ENCODE data around the gene NOTCH2.
"Not testable (repeated sequence)": the region's sequence is repeated elsewhere in the genome, so short reads cannot be mapped to it uniquely, and the experiment has no call there.

Gene NOTCH2

DNA sequence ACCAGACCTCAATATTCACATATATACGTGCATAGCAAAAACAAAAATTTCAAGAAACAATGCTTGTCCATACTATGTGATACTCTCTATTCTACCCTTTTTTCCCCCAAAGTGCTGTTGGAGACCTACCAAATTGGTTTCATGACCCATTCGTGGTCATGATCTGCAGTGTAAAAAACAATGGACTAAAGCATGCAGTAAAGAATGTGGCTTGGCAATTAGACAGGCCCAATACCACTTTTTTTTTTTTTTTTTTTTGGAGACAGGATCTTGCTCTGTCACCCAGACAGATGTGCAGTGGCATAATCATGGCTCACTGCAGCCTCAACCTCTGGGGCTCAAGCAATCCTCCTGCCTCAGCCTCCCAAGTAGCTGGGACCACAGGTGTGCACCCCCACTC, 21.3 kb downstream of the NOTCH2 start:
- DNase-seq: not testable (repeated sequence)

DNA sequence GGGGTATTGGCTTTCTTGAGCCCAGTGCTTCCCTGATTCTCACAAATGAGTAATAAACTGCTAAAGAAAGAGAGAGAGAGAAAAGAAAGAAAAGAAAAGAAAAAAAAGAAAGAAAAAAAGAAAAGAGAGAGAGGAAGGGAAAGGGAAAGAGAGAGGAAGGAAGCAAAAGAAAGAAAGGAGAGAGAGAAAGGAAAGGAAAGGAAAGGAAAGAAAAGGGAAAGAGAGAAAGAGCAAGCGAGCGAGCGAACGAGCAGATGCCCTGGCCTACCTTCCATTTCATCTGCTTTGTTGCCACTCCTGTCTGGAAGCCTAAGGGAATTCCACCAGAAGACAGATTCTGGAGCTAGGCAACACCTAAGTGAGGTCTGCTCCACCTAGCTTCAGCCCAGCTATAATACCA, 27.7 kb downstream of the NOTCH2 start:
- not testable (repeated sequence) for DNase-seq

DNA sequence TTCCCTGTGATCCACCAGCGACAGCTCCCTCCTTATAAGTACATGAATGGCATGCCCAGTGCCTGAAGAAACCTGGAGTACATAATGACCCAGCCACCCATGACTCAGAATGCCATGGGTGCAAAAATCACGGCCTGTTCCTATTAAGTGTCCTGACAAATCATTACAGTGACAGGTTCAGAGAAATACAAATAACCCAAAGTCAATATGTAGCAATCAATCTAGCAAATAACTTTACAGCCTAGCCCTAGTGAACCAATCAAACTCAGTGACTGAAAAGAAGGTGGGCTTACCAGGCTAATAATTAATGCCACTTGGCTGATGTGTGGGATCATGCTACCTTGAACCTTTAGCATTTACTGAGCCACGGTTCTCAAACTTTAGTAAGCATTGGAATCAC, 37.2 kb downstream of the NOTCH2 start:
- not testable (repeated sequence) for DNase-seq

DNA sequence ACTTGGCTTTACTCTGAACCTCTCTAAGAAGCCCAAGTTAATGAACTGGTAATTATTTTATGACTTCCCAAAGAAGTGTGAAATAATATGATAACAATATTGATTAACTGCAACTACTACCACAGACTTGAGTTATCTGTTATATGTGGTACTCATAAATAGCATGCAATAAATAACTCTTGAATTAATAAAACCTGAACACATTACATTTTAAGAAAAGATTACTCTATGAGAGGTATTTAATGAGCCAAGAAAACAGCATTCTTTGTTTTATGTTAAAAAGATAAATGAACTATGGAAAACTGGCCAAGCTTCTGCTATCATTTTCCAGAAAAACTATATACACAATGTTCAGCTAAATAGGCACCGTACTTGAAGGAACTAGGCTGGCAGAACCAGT, 45.7 kb downstream of the NOTCH2 start:
- not testable (repeated sequence) for DNase-seq

DNA sequence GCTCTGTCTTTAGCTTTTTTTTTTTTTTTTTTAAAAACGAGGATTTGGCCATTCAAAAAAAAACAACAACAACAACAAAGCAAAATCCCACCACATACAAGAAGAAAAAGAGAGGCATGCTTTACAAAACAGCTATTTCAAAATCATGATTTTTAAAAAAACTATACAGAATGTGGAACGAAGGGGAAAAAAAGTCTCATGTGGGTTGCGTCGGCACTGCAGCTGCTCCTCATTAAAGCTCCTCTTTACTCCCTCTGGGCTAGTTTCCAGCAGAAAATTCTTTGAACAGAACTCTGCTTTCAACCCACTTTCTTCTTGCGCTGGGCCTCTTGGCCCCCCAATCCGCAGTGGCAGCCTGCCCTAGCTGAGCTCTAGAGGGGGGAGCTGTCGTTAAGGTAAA, 54.5 kb downstream of the NOTCH2 start:
- not testable (repeated sequence) for DNase-seq

DNA sequence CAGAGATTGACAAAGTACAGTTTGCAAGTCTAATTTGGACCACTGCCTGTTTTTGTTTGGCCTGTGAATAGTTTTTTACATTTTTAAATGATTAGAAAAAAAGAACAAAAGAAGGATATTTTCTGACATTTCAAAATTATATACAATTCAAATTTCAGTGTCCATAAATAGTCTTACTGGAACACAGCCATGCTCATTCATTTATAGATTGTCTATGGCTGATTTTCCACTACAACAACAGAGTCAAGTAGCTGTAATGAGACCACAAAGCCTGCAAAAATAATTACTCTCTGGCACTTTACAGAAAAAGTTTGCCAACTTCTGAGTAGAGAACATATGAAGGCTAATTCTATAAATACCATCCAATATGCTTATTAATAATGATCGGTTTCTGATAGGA, 61.1 kb downstream of the NOTCH2 start:
- not testable (repeated sequence) for DNase-seq

DNA sequence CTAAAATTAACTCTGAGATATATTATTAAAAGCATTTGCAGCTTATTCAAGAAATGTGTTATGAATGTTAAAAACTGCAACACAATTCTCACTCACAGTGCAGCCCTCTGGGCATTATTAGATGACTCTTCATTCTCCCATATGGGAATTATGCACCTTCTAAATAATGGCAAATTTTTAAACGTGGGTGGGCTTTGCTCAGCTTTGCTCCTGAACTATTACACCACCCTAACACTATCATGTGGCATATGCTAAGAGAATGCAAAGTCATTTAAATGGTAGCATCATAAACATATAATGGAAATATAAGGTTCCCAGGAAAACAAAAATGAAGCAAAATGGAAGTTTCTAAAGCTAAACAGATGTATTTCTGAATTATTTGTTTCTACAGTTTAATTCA, 61.6 kb downstream of the NOTCH2 start:
- not testable (repeated sequence) for DNase-seq

DNA sequence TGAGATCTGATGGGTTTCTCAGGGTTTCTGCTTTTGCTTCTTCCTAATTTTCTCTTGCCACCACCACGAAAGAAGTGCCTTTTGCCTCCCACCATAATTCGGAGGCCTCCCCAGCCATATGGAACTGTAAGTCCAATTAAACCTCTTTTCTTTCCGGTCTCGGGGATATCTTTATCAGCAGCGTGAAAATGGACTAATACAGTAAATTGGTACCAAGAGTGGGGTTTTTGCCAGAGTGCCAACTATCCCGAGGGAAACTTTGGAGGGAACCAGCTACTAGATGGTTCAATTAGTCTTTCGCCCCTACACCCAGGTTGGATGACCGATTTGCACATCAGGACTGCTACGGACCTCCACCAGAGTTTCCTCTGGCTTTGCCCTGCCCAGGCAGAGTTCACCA, 68.4 kb downstream of the NOTCH2 start:
- DNase-seq: not testable (repeated sequence)

DNA sequence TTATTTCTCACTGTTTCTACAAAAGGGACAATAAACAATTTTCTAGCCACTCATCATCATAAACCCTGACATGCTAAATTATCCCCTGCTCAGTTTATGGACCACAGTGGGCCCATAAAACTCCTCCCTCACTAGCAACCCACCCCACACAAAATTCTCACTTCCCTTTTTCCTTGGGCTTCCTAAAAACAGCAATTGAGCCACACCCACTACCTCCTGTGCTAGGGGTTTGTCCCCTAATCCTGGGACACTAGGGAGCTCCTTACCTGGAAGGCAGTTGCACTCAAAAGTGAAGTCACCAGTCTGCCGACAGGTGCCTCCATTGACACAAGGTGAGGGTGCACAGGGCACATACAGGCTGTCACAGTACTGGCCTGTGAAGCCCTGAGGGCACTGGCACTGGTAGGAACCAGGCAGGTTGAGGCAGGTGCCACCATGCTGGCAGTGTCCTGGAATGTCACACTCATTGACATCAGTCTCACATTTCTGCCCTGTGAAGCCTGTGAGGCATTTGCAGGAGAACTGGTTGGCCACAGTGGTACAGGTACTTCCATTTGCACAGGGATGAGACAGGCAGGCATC, 72.6 kb downstream of the NOTCH2 start:
- DNase-seq: not testable (repeated sequence)

DNA sequence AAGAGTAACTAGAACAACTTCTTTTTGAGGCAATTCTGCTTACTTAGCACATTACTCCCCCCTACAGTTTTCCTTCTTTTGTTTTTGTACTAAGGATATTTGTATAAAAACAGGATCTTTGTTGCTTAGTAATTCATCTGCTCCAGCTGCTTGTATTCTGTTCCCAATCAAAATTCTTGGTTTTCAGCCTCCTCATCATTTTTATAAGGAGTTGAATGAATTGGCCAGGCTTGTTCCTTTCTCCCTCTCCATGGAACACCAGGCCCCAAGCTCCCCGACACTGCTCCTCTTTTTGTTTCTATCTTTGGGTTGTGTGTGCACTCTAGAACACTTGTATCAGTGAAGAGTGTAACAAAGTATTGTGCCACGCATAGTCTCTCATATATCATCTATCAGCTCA, 73.5 kb downstream of the NOTCH2 start:
- not testable (repeated sequence) for DNase-seq

DNA sequence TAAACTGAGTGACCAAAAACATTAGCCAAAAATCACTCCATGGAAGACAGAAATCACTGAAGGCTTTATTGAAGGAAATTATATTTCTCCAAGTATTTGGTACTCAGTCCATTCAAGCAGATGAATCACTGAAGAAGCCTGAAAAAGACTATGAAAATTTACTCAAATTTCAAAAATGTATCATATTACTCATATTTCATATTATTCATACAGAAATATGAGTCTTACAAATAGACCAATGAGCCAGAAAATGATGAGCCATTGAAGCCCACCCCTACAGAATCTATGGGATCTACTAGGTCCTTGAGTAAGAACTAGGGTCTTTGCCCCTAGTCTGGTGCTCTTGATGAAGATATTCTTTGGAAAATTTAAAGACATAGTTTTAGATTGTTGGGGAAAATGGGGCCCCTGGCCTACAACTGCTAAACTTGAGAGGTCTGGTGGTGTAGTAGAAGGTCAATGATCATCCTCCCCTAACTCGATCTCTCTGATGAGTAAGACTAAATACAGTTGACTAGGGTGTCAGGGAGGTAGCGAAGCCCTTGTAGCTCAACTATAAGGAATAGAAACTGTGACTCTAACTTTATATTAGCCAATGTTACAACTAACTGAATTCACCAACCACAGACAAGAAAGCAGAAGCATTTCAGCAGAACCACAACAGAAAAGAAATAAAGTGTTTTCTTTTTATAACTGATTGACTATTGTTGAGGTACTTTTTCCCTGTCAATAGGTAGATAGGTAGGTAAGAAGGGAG, 81.0 kb downstream of the NOTCH2 start:
- peak; percentile 11 for DNase-seq

DNA sequence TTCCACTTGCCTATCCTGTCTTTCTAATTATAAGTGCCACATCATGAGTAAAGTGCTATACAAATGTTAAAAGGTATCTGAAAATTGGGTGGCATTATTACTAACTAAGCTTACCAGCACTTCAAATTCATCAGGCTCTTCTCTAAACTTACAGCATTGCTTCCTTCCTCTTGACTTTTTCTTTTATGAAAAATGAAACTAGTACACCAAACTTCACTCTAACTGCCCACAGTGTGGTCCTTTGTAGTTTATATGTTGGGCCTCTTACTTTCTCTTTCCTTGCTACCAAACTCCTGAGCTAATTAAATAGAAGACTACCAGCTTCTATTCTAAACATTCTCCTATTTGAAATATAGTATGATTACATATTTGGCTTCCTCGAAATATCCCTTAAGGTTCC, 81.8 kb downstream of the NOTCH2 start:
- DNase-seq: no peak

DNA sequence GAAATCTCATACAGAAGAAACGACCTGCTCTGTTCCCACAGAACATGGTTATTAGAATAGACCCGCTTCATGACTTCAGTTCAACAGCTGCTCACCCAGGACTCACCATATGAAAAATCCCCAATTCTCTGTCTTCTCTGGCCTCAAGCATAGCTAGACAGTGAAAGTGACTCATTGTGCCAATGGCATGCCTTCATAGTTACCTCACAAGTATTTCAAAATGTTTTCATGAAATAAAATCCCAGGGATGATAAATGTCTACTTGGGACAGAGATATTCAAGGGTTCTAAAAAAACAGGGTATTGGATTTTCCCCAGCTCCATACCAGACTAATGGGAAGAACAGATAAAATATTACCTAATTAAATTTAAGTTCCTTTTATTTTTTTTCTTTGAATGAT, 82.3 kb downstream of the NOTCH2 start:
- no peak for DNase-seq

DNA sequence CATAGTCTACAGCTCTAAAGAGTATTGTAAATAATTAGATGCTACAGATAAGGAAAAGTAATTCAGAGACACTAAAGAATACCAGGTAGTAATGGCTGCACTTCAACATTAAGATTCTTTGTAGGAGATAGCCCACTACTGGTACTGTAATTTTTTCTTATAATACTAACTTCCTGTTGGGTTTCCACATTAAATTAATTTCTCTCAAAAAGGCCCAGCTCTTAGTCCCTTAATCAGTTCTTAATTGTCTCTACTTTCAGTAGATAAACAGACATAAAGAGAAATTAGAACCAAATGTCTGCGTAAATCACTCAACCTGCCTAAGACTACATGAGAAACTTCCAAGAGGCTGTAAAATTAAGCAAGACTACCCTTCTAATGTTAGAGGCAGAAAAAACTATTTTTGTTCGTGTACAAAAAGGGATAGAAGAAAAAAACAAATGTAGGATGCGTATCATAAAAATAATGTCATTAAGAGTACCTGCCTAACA, 83.4 kb downstream of the NOTCH2 start:
- no peak for DNase-seq

DNA sequence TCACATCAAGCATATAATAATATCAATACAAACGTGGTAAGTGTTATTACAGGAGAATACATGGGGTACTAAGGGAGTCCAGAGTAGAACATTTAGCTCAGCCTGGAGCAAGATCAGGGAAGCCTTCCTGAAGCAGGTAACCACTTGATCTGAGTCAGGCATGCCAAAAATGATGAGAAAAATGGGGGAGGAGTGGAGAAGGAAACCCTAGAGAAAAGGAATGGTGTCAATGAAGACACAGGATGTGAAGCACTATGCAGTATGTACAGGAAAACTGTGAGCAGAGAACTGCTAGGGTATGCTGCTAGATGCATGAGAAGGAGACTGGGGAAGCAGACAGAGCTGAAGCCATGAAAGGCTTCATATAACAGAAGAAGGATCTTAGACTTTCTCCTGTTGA, 84.7 kb downstream of the NOTCH2 start:
- no peak for DNase-seq

DNA sequence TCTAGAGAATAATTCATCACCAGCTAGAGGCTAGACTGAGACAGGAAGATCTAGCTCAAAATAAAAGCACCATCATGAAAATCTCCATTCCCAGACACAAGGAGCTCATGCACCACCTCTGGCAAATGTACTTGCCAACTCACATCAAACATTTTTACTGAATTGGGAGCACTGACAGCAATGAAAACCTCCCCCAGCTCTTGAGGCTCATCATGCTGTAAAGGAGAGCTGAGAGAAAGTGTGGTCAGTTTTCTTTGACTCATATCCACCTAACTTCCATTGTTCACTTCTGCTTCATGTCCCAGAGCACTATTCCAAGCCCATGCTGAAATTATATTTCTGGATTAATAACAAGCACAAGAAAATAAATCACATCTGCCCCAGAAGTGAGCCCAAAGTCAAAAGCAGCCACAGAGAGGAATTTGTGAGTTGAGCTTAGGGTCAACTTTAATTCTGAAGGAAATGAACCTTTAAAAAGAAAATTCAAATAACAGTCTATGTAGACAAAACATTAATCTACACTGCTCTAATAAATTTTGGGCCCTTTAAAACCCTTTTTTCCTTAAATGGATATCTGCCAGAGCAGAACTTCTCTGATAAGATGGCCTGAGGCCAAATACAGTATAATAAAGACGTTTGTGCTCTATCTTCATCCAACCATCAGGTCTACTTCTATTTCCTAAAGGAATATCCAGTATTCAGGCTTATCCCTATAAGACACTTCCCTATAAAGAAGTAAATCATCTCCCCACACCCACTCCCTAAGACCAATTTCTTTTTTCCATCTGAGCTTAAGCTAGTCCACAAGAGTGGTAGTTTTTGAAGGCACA, 87.3 kb downstream of the NOTCH2 start:
- DNase-seq: no peak

DNA sequence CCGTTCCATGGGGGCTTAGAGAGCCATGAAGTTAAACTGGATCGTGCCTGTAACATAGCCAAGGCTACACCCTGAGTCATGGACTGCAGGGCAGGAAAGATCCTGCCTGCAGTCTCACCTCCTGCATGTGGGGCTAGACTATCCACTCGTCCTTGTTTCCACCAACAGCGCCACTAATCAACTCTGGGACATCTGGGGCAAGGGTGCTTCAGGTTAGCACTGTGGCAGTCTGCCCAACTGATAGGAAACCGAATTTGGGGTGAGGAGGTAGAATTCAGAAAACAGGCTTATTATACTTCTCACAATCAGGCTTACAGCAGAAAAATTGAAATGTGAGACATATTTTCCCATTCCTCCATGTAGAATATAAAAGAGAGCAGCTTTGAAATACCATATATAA, 88.0 kb downstream of the NOTCH2 start:
- DNase-seq: no peak

DNA sequence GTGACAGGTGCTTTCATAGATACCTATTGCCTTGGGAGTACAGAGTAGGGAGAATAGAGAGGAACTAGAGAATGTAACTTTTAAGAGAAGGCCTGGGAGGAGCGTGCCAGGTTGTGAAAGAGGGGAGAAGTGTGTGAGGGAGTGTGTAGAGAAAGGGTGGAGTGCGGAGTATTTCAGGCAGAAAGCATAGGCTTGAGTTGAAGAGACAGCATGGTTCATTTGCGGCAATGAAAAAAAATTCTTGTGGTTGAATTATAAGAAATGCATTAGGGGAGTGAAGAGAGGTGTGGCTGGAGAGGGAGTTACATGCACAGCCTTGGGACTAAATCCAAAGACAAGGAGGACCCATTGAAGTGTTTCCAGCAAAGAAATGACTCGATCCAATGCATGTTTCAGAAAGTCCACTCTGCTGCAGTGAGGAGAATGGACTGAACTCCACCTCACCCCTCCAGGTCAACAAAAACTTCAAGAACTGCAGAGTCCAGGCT, 91.4 kb downstream of the NOTCH2 start:
- no peak for DNase-seq

DNA sequence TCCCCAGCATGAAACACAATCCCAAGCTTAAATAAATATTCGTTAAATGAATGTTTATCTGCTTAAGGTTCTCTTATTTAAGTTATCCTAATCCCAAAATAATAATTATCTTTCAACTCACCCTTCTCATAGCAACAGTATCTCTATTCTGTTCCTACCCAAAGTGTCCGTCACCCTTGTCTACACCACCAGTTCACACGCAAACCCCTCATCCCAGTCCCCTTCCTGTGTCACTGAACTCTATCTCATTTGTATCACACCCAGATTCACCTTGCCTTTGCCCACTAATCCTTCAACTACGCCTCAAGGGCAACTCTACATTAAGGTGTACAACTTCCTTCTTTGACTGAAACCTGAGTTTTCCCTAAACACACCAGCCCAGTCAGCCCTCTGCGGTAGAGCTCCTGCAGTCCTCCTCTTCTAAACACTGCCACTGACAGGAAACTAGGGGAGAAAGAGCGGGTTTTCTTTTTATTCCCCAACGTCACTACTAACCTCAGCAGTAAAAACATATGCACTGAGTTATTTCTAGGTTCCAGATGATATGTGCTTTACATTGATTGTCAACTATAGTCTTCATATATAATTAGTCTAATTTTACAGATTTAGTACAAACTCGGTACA, 92.2 kb downstream of the NOTCH2 start:
- DNase-seq: not testable (repeated sequence)

DNA sequence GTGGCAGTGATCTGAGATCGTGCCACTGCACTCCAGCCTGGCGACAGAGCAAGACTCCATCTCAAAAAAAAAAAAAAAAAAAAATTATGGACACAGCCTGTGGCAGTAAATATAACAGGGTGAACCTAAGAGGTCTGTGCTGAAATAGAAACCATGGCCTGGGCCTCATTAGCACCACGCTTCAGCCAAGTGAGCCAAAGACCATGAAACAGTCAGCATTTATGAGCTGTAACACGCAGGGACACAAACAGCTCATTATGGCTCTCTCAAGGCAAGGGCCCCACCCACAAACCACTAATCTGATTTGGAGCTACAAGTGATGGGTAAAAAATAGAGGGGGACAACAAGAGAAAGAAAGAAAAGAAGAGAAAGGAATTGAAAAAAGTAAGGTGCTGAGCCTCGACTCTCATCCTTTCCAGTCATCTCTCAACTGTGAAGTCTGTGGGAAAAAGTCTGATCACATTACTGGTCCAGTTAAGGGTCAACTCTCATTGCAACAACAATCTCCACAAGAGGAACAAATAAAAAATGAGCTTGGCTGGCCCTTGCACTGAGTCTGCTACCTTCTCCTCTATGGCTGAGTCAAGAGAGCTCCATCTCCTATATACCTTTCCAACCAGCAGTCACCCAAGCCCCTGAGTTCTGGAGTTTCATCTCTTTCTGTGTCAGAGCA, 93.7 kb downstream of the NOTCH2 start:
- DNase-seq: not testable (repeated sequence)

DNA sequence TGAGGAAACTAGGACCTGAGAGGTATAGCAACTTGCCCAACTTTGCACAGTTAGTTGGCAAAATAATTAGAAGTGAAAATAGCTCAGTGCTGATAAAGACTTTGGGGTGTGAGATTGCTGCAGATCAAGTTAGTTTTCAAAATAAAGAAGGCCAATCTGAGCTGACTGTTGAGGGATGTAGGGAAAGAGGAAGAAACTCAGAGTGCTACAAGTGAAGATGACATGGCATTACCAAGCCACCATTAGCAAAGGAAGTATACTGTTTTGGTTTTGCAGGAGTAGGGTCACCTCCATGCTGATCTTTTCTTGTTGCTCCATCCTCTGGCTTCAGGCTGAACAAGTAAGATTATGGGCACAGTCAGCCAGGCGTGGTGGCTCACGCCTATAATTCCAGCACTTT, 94.5 kb downstream of the NOTCH2 start:
- DNase-seq: no peak

DNA sequence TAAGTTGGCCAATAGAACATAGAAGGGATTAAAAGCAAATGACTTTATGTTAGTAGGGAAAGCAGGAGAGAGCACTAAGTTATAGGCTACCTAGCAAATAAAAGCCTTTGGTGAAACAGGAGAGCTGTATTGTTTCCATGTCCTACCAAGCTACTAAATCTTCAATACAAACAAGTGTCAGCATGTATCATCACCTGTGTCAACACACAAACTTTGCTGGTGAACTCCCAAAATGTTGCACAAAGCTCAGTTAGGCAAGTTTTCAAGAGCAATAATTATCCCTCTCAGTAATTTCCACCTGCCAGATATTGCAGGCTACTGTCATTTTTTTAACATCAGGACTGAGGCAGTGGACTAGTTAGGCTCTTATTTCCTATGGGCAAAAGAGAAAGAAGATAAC, 95.4 kb downstream of the NOTCH2 start:
- no peak for DNase-seq
